ENCODE data around the gene MMP12.

The MMP12 gene

GRCh38 chr11:102830001-102830727 lies 44.6 kb downstream of the MMP12 start:
- no peak for DNase-seq
- no peak for TF ChIP-seq CTCF (IDR thresholded peaks at IDR 0.05; ENCODE audit: low read depth, low read length, missing control alignments)
- Histone ChIP-seq H3K27ac (no peak overlapping the region), H3K36me3 (replicated peaks) (no peaks in the 10 kb centered on the region), H3K27me3 (replicated peaks) (no peaks in the 10 kb centered on the region), H3K4me3 (ENCODE audit: low read depth, low read length) (no peak overlapping the region)
- in situ Hi-C loops (cut with HindIII; ENCODE audit: low pct_ligation_motif_present, low sequenced_read_pairs), result no loop called here

GRCh38 chr11:102829316-102830000 lies 45.3 kb downstream of the MMP12 start:
- no peaks in the 10 kb centered on the region for H3K36me3 ChIP-seq (replicated peaks)
- in situ Hi-C loops (cut with HindIII; ENCODE audit: low pct_ligation_motif_present, low sequenced_read_pairs), result no loop called here
- TF ChIP-seq CTCF (IDR thresholded peaks at IDR 0.05; ENCODE audit: low read depth, low read length, missing control alignments), result no peak
- H3K27me3 ChIP-seq (replicated peaks), result no peaks in the 10 kb centered on the region
- H3K27ac ChIP-seq, result no peak overlapping the region
- DNase-seq, result no peak
- no peak overlapping the region for H3K4me3 ChIP-seq (ENCODE audit: low read depth, low read length)

- TF ChIP-seq CTCF (IDR thresholded peaks at IDR 0.05; ENCODE audit: low read depth, low read length, missing control alignments), result no peak
- in situ Hi-C loops (cut with HindIII; ENCODE audit: low pct_ligation_motif_present, low sequenced_read_pairs), result no loop called here
Observed at GRCh38 chr11:102824556-102824955, 50.2 kb downstream of the MMP12 start.

GRCh38 chr11:102819491-102819890 lies 55.3 kb downstream of the MMP12 start:
- H3K27me3 ChIP-seq (replicated peaks), result no peaks in the 10 kb centered on the region
- DNase-seq, result no peak
- in situ Hi-C loops (cut with HindIII; ENCODE audit: low pct_ligation_motif_present, low sequenced_read_pairs), result no loop called here

More at GRCh38 chr11:102824556-102824955, 50.2 kb downstream of the MMP12 start:
- no peak overlapping the region for H3K27ac ChIP-seq
- DNase-seq, result no peak
- H3K4me3 ChIP-seq (ENCODE audit: low read depth, low read length), result no peak overlapping the region
- no peaks in the 10 kb centered on the region for H3K27me3 ChIP-seq (replicated peaks)
- H3K36me3 ChIP-seq (replicated peaks), result no peaks in the 10 kb centered on the region

GRCh38 chr11:102813484-102813883 lies 61.3 kb downstream of the MMP12 start:
- DNase-seq, result no peak
- Histone ChIP-seq H3K27me3 (replicated peaks) (no peaks in the 10 kb centered on the region), H3K27ac (no peak overlapping the region), H3K36me3 (replicated peaks) (no peaks in the 10 kb centered on the region), H3K4me3 (ENCODE audit: low read depth, low read length) (no peak overlapping the region)
- in situ Hi-C loops (cut with HindIII; ENCODE audit: low pct_ligation_motif_present, low sequenced_read_pairs), result no loop called here
- no peak for TF ChIP-seq CTCF (IDR thresholded peaks at IDR 0.05; ENCODE audit: low read depth, low read length, missing control alignments)

More at GRCh38 chr11:102819491-102819890, 55.3 kb downstream of the MMP12 start:
- Histone ChIP-seq H3K4me3 (ENCODE audit: low read depth, low read length) (no peak overlapping the region), H3K27ac (no peak overlapping the region), H3K36me3 (replicated peaks) (no peaks in the 10 kb centered on the region)
- TF ChIP-seq CTCF (IDR thresholded peaks at IDR 0.05; ENCODE audit: low read depth, low read length, missing control alignments), result no peak
